Measurements from ENCODE around the gene DBH.

The DBH gene

DNA sequence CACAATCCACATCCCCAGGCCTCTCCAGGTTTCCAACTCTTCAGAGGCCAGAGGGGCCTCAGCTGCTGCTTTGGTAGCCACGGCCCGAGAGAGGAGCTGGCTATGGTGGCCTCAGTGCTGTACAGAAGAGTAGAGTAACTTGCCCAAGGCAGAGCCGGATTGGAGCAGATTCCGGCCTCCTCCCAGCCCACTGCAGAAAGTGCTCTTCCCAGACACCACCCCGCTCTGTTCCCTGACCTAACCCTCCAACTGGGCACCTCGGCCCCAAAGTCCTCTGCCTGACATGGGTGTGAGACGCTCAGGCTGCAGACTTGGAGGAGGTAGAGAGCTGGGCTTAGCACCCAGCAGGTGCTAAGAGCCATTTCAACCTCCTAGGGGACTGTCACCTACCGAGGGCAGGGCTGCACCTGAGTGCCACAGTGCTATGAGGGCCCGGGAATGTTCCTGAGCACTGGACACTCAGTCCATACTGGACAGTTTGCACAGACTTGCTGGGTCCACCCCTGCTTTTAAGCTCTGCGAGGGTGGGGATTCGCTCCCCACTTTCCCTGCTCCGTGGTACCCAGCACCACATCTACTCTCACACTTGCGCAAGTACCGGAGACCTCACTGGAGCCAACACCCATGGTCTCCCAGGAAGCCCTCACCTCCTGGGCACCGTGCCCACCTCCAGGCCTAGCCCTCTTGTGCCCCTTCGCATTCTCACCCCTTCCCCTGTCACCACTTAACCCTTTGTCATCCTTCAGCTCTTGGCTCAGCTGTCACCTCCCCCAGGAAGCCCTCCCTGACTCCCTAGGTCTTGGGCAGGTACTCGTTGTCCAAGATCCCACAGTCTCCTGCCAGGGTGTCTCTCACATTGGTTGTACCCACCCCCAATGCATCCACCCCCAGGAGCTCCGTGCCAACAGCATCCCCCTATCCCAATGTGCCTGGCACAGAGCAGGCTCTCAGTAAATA lies 49.8 kb downstream of the DBH start:
- no peak overlapping the region for H3K4me3 ChIP-seq (ENCODE audit: low read depth, low read length)
- no peak for DNase-seq (ENCODE audit: low read depth)
- TF ChIP-seq, protein P1, sequence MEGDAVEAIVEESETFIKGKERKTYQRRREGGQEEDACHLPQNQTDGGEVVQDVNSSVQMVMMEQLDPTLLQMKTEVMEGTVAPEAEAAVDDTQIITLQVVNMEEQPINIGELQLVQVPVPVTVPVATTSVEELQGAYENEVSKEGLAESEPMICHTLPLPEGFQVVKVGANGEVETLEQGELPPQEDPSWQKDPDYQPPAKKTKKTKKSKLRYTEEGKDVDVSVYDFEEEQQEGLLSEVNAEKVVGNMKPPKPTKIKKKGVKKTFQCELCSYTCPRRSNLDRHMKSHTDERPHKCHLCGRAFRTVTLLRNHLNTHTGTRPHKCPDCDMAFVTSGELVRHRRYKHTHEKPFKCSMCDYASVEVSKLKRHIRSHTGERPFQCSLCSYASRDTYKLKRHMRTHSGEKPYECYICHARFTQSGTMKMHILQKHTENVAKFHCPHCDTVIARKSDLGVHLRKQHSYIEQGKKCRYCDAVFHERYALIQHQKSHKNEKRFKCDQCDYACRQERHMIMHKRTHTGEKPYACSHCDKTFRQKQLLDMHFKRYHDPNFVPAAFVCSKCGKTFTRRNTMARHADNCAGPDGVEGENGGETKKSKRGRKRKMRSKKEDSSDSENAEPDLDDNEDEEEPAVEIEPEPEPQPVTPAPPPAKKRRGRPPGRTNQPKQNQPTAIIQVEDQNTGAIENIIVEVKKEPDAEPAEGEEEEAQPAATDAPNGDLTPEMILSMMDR (IDR thresholded peaks at IDR 0.05; ENCODE audit: insufficient read depth, low read depth, low read length, missing control alignments) = no peak

DNA sequence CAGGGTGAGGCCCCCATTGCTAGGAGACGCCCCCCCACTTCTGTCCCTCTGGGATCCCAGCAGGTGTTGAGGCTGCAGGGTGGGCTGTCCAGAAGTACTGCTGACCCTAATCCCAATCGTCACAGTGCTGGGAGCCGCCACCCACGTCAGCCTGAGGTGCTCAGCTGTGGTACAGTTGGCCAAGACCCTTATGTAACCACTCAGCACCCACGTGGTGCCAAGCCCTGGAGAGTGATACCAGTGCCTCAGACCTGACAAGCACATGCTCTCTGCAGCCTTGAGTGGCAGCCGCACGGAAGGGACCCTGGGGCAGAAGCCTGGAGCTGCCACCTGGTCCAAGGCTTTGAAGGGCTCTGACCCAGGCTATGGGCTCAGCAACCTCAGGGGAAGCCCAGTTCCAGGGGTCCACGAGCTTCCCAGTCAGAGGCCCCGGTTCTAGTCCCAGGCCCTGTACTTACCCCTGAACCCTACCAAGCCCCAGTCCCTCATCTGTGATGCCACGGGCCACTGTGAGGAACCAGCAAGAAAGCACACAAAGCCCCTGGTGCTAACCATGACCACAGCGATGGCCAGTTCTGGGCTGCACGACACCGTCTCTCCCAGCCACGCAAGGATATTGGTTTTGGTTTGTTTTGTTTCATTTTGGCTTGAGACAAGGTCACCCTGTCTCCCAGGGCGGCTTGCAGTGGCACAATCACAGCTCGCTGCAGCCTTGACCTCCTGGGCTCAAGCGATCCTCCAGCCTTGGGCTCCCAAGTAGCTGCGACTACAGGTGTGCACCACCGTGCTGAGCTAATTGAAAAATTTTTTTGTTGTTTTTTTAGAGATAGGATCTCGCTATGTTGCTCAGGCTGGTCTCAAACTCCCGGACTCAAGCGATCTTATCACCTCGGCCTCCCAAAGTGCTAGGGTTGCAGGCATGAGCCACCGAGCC lies 50.7 kb downstream of the DBH start:
- TF ChIP-seq, protein P1 (IDR thresholded peaks at IDR 0.05; ENCODE audit: insufficient read depth, low read depth, low read length, missing control alignments) = no peak
- no peak overlapping the region for H3K4me3 ChIP-seq (ENCODE audit: low read depth, low read length)
- DNase-seq (ENCODE audit: low read depth) = no peak

DNA sequence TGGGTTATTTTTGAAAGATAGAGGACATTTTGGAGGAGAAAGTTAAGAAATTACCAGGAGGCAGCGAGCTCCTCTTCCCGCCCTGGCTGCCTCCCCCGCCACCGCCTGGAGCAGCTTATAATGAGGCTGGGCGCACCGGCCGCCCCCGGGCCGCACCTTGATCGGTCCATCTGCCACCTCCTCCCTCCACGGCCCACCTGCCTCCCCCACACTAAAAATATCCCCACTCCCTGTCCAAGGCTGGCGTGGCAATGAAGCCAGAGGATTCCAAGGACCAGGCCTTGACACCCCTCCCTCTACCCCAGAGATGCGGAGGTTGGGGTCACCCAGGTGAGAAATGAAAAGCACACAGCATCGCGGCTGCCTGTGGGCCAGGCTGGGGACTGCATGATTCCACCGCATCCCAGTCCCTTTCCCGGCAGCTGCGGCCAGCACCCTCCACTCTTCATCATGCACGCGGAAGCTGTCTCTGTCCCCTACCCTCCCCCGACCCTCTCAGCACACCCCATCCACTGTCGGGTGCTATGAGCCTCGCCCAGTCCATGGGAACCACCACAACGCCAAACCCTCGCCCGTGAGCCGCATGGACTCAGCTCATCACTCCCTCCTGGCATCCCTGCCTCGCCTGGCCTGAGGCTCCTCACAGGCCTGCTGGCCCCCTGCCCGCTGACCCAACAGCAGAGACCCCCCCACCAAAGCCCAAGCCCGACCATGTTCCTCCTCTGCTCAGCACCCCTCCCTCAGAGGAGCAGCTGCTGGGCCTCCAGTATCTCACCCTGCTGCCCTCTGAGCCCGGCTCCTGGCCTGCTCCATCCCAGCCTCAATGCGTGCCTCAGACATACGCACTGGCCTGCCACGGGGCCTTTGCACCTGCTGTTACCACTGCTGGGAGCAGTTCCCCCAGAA lies 51.9 kb downstream of the DBH start:
- H3K4me3 ChIP-seq (ENCODE audit: low read depth, low read length) = no peak overlapping the region
- no peak for DNase-seq (ENCODE audit: low read depth)
- TF ChIP-seq, protein P1 (IDR thresholded peaks at IDR 0.05; ENCODE audit: insufficient read depth, low read depth, low read length, missing control alignments) = no peak

DNA sequence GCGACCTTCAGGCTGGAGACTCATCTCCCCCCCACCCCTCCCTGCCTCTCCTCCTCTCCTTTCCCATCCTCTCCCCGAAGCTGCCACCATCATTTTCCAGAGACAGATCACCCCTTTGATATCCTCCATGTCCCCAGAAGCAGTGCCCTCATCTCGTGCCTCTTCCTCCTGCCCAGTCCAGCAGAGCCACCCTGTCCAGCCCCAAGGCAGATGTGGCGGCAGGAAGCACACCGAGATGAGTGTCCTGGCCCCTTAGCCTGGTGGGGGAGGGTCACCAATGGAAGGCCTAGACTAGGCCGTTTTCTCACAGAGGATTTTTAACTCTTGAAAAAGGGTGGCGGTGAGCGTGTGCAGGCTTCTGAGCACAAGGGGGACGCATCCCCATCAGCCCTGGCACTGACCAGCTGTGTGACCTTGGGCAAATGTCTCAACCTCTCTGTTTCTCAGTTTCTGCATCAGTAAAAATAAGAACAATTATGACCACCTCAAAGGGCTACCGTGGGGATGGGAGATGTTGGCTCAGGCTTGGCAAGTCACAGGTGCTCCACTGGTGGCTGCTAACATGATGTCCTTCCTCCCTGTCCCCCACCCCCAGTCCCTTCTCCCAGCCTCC lies 53.1 kb downstream of the DBH start:
- no peak for DNase-seq (ENCODE audit: low read depth)
- no peak overlapping the region for H3K4me3 ChIP-seq (ENCODE audit: low read depth, low read length)
- TF ChIP-seq, protein P1 (IDR thresholded peaks at IDR 0.05; ENCODE audit: insufficient read depth, low read depth, low read length, missing control alignments) = no peak

DNA sequence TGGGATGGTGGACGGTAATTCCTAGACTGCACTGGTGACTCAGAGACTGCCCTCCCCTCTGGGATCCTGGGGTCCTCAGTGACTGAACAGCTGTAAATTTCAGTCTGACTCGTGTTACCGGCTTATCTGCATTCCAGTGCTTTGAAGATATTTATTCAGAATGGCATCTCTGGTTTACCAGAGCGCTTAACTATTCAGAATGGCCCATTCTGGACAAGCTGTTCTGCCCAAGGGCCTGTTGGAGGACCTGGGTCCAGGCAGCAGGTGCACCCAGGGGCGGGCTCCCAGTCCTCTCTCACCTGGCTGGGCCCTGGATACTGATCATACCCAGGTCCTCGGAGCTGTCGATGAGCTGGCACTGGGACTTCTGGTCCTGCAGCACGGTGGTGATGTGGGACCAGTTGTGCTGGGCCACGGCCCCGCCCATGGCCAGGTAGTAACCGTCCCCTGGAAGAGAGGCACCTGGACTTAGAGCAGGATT lies 54.0 kb downstream of the DBH start:
- H3K4me3 ChIP-seq (ENCODE audit: low read depth, low read length) = no peak overlapping the region
- TF ChIP-seq, protein P1 (IDR thresholded peaks at IDR 0.05; ENCODE audit: insufficient read depth, low read depth, low read length, missing control alignments) = no peak
- DNase-seq (ENCODE audit: low read depth) = no peak

All from GM12865 (cell line).